GM19438 (cell line): ENCODE data around the gene RAG2.
A peak's percentile ranks its signal among the peaks of the same experiment; 100 is the strongest.

Experiments
- ATAC-seq: cut with Tn5 transposase; IDR thresholded peaks from one replicate; pipeline ENCODE4 v1.9.1; 2021; ENCODE audit warnings: low read depth; ENCODE audit not compliant: unreplicated experiment

RAG2 gene

DNA sequence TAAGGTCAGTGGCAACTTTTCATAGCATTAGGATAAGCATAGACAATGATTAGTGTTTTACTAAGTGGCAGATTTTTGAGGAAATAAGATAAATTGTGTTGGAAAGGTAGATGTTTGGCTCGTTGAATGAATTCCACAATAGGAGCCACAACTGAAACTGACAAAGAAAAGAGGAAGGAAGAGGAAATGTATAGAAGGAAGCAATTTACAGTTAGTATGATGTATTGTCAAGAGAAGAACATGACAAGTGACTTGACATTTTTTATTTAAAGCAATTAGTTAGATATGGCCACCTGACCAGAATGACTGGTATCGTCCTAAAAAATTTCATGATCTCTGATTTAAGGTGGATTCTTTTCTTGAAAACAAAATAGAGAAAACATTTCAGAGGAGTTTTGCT, 3.1 kb upstream of the RAG2 start:
- ATAC-seq, result no peak

DNA sequence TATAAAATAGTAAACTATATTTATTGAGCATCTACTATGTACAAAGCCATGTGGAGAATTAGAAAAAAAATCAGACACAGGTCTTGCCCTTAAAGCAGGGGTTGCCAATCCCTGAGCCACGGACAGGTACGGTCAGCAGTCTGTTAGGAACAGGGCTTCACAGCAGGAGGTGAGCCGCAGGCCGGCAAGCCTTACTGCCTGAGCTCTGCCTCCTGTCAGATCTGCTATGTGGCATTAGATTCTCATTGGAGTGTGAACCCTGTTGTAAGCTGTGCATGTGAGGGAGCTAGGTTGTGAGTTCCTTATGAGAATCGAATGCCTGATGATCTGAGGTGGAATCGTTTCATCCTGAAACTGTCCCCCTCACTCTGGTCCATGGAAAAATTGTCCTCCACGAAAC, 2.1 kb upstream of the RAG2 start:
- no peak for ATAC-seq

DNA sequence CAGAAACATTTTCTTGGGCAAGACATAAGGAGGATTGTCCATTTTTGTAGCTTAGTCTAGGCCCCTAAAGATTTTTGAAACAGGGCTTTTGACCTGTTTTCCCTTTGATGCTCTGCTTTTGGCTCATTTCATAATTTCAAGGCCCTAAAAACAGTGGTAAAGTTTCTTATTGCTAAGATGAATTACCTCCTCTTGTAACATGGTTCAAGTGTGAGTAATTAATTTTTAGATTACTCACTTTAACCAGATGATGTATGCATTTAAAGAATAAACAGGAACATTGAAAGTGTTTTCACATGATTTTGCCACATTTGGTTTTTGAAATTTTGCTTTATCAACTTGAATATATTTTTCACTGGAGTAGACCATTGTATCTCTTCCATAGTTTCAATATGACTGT, 1.2 kb downstream of the RAG2 start:
- ATAC-seq, result no peak

DNA sequence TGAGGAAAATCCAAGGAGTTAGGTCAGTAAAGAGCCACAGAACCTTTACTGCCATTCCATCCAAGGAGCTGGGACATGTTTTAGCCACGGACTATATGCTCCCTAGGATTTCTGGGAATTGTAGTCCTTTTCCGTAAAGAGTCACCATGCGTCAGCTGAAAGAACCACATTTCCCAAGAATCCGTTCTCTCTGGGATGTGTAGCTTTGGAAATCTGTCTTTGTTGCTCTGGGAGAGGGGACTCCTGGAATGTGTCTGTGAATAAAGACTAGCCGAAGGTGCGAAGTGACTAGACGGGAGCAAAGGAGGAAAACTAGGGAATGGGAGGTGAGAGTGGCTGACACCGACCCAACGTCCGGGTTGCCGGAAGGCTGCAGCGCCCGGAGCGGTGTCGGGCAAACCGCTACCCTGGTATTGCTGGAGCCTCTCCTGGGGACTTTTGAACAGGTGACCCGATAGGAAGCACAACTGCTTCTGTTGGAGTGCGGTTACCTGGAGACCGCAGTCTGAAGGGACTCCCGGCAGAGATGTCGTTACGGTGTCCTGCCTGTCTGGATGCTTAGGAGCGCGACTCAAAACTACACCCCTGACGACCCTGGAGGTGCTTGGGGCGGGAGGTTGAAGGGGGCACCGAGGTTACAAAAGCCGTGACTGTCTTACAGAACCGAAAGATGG, 3.6 kb downstream of the RAG2 start, which contains the start of gene IFTAP:
Gene IFTAP, plus strand, starts transcription at position 187 of the 674 bp plus-strand sequence. CDS start 15,602 bp downstream, outside the sequence.
- peak; percentile 97 for ATAC-seq

DNA sequence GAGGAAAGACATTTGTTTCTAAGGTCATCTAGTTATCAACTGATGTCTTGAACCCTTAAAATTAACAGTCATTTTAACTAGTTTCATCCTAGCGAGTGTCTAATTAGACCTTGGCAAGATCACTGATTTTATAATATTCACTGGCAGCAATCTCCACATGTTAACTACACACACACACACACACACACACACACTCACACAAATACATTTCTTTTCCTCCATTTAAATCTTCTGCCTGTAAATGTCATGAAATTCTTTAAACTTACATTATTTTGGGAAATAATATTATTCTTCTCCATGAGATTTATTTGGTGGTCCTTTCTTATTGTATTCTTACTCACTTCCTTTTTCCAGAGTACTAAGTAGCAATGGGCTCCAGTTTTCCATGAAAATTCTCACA, 6.6 kb downstream of the RAG2 start:
- ATAC-seq, result no peak

DNA sequence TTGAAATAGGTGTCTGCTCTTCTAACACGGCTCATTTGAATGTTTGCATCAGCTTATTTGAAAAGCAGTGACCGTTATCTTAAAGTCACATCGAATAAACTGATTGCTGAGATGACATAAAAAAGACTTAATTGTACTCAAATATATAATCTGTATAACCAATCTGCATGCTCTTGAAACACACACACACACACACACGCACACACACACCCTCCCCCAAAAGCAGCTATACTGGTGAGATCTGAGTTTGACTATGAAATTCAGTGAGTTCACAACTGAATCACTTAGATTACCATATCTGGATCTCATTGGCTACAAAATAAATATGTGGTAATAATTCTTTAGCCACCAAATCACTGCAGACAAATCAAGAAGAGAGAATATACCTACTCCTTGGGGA, 7.5 kb downstream of the RAG2 start:
- ATAC-seq, result no peak

DNA sequence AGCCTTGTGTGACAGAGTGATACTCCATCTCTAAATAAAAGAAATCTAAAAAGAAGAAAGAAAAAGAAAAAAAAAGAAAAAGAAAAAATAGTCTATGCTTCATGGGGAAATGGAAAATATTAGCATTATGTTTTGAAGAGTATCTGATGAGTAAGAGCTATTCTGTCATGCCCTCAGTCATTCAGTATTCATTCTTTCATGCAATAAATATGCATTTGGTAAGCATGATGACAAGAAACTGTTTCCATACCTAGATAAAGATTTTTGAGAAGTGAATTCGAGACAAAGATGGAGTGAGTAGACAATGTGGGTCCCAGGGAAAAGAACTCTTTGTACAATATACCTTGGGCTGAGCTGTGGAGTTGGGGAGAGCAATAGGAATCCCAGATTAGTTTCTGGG, 9.9 kb downstream of the RAG2 start:
- ATAC-seq, result no peak

DNA sequence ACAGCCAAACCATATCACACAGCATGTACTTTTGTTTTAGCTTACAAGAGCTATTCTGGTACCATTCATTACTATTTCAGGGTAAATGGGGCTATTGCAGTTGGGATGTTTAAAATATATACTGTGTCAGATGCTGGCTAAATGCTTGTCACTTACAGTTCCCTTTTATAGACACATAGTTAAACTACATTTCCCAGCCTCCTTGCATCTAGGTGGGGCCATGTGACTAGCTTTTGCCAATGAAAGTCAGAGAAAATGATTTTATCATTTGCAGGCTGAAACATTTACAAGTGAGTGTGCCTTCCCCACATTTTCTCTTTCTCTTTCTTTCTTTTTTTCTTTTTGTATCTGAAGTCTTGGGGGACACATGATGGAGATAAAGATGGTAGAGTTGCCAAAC, 11.5 kb downstream of the RAG2 start:
- ATAC-seq, result peak; percentile 60

DNA sequence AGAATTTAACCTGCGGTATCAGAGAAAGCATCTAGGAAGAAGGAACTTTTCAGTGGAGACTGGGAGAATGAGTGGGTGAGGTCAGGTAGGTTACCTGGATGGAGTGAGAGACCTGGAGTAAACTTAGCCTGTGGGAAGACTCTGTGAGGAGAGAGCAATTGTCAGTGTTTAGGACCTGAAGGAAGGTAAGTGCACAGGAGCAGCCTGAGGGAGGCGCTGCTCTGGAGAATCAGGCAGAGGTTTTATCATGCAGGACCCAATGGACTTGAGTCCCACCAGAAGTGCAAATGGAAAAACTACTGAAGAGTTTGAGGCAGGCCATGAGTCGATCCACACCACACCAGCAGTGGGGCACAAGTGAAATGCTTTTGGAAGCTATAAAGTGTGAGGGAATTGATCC, 14.4 kb downstream of the RAG2 start:
- no peak for ATAC-seq

DNA sequence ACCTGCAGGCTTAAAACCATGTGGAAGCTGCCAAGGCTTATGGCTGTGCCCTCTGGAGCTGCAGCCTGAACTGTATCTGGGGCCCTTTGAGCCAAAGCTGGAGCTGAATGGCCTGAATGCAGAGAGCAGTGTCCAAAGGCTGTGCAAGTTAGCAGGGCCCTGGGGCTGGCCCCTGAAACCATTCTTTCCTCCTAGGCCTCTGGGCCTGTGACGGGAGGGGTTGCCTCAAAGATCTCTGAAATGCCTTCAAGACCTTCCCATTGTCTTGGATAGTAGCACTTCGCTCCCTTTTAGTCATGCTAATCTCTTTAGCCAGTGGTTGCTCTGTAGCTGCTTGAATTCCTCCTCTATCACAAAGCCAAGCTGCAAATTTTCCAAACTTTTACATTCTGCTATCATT, 16.5 kb downstream of the RAG2 start:
- ATAC-seq, result no peak

DNA sequence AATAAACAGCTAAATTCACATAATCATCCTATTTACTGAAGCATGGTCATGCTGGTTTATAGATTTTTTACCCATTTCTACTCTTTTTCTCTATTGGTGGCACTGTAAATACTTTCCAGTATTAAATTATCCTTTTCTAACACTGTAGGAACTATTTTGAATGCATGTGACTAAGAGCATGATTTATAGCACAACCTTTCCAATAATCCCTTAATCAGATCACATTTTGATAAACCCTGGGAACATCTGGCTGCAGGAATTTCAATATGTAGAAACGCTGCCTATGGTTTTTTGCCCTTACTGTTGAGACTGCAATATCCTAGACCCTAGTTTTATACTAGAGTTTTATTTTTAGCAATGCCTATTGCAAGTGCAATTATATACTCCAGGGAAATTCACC, 19.6 kb downstream of the RAG2 start:
- no peak for ATAC-seq

DNA sequence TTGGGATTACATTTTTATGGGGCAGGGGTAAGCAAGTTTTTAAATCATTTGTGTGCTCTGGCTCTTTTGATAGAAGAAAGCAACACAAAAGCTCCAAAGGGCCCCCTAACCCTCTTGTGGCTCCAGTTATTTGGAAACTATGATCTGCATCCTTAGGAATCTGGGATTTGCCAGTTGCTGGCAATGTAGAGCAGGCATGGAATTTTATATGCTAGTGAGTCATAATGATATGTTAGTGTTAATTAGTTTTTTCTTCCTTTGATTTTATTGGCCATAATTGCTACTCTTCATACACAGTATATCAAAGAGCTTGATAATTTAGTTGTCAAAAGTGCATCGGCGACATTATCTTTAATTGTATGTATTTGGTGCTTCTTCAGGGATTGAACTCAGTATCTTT, 20.2 kb downstream of the RAG2 start:
- no peak for ATAC-seq

DNA sequence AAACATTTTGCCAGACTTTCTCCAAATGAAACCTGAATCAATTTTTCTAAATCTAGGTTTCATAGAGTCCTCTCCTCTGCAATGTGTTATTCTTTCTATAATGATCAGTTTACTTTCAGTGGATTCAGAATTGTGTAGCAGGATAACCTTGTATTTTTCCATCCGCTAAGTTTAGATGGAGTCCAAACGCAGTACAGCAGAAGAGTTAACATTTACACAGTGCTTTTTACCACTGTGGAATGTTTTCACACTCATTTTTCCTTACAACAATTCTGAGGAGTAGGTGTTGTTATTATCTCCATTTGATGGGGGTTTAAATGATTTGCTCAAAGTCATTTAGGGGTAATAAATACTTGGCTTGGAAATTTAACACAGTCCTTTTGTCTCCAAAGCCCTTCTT, 20.7 kb downstream of the RAG2 start:
- ATAC-seq, result no peak

DNA sequence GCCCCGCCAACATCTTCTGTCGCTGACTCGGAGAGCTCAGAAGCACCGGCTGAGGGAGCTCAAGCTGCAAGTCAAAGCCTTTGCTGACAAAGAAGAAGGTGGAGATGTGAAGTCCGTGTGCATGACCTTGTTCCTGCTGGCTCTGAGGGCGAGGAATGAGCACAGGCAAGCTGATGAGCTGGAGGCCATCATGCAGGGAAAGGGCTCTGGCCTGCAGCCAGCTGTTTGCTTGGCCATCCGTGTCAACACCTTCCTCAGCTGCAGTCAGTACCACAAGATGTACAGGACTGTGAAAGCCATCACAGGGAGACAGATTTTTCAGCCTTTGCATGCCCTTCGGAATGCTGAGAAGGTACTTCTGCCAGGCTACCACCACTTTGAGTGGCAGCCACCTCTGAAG, 23.6 kb downstream of the RAG2 start:
- no peak for ATAC-seq

DNA sequence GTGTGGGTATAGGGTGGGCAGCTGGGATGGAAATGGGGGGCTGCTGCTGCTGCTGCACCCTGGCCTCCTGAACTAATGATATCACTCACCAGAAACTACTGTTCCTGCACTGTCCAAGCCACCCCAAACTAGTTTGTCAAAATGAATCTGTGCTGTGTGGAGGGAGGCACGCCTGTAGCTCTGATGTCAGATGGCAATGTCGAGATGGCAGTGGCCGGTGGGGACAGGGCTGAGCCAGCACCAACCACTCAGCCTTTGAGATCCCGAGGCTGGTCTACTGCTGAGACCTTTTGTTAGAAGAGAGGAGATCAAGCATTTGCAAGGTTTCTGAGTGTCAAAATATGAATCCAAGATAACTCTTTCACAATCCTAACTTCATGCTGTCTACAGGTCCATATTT, 28.9 kb downstream of the RAG2 start:
- no peak for ATAC-seq

DNA sequence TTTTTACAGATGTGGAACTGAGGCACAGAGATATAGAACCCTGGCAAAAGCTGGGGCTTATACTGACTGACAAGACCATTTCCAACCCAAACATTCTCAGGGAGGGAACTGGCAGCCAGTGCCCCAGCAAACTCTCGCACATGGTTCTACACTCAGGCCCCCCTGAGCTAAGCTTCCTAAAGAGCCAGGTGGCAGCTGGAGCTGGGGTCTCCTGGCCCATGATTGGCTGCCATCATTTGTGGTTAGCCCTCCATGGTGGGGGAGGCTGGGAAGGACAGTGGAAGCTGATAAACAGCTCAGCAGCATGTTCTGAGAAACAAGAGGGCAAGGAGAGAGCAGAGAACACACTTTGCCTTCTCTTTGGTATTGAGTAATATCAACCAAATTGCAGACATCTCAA, 30.3 kb downstream of the RAG2 start, which contains the start of gene RAG1:
Gene RAG1, plus strand, starts transcription at position 314 of the 400 bp plus-strand sequence. CDS start 5,298 bp downstream, outside the sequence.
- ATAC-seq, result no peak

DNA sequence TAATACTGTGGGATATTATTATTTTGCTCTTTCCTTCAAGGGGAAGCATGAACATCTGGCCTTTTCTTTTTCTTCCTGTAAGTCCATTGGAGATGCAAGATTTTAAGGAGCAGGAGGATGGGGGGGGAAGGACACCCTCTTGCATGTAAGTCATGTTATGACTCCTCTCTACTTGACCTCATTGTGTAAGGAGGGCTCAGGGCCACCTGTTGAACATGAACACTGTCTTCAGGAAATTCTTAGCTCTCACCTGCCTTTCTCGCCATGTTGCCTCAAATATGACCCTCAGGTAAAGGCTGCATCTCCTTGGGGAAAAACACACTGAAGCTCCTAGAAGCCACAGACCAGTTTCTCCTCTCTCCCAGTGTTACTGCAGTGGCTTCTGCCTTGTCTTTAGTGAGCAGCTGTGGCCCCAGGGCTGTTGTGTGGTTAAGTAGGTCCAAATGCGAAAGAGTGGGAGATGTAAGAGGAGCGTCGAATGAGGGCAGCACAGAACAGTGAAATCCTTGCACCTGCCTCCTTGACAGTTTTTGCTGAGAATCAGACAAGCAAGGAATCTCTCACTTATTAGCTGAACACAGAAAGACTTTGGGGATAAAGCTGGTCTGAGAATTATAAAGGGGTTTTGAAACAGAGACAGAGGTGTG, 31.5 kb downstream of the RAG2 start:
- no peak for ATAC-seq

DNA sequence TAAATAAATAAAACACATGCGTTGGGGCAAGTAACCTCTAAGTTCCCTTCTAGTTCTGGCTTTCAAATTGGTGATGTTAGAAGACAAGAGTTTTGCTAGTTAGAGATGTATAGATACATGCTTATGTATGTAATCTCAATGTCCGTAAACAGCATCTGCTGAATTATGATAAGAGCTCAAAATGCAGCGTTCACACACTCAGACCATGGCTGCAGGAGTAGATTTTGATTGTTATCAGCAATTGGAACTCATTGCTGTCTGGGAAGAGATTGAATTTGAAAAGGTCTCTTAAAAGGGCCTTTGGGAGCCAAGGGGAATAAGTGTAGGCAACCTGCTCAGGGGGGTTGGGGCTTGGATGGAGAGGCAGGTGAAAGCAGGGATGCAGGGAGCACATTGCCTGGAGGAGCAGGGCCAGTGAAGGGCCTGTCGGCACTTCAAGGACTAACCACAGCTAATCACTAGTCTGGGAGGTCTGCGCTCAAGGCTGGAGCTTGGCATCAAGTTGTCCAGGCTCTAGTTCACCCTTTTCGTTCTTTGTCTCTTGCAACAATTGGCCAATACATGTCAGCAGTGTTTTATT, 32.9 kb downstream of the RAG2 start:
- no peak for ATAC-seq

DNA sequence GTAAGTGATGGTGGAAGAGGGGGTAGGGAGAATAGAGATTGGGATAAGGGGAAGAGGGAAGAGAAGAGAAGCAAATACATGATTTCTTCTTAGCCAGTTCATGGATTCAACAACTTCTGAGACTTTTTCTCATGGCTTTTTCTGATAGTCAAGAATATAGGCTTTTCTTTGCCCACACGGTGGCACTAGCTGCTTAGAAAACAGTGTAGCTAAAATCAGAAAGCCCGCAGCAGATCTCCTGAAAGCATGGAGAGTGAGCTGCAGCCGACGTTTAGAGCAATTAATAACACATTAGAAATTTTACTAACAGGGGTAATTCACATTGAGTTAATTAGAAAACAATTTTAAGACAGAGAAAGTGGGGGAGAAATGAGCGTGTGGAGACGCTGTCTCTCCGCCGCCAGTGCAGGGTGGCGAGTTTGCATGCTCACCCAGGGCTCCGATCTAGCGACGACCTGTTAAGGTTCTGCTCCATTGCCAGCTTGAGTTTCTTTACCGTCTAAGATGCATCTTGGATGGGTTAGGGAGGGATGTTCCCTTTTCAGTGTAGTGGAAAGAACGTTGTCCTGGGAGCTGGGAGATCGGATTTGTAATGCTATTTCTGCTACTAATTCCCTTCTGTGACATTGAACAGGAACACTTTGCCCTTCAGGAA, 33.5 kb downstream of the RAG2 start:
- no peak for ATAC-seq

DNA sequence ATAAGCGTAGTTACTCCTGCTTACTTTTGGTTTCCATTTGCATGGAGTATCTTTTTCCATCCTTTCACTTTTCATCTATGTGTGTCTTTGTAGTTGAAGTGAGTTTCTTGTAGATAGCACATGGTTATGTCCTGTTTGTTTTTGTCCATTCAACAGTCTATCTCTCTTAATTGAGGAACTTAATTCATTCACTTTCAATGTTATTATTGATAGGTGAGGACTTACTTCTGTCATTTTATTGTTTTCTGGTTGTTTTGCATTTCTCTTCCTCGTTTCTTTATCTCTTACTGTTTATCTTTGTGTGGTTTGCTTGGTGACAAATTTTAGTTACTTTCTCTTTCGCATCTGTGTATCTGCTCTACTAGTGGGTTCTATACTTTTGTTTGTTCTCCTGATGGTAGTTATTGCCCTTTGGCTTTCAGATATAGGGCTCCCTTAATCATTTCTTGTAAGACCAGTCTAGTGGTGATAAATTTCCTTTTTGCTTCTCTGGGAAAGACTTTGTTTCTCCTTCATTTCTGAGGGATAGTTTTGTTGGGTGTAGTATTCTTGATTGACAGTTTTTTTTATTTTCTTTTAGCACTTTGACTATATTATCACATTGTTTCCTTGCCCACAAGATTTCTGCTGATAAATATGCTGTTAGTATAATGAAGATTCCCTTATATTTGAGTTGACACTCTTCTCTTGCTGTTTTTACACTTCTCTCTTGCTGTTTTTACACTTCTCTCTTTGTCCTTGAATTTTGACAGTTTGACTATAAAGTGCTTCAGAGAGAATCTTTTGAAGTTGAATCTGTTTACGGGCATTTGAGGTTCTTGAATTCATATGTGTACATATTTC, 39.2 kb downstream of the RAG2 start:
- ATAC-seq, result peak; percentile 91

DNA sequence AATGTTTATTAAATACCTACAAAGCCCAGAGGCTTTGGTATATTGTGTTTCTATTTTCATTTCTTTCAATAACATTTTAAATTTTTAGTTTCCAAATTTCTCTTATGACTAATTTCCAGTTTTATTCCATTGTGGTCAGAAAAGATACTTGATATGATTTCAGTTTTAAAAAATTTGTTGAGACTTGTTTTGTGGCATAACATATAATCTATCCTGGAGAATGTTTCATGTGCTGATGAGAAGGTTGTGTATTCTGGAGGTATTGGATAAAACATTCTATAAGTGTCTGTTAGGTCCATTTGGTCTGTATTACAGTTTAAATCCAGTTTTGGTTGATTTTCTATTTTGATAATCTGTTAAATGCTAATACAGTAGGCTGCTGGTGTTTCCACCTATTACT, 40.0 kb downstream of the RAG2 start:
- ATAC-seq, result no peak
